Brain pericyte (primary cell): ENCODE results near the gene OXT.
"Not testable (repeated sequence)": the region's sequence is repeated elsewhere in the genome, so short reads cannot be mapped to it uniquely, and the experiment has no call there.

Experiments used
- DNase-seq: peaks from one replicate; pipeline ENCODE4 v3.0.0-alpha.2; 2012; ENCODE audit warnings: low read depth, low spot score

OXT gene

GRCh38 chr20:3071610-3072529 is at the start of gene OXT:
TSS of gene OXT (plus strand) at chr20:3071620. CDS start at chr20:3071656, 36 bp downstream.
- no peak for DNase-seq

GRCh38 chr20:3021777-3022176 is 49.6 kb upstream of the OXT start:
- DNase-seq = no peak

GRCh38 chr20:3022559-3023490 is 48.6 kb upstream of the OXT start:
- DNase-seq = not testable (repeated sequence)

- no peak for DNase-seq
Measured at GRCh38 chr20:3027987-3028386, 43.4 kb upstream of the OXT start.

- no peak for DNase-seq
Measured at GRCh38 chr20:3031524-3032147, 39.8 kb upstream of the OXT start.

GRCh38 chr20:3032624-3033023 is 38.8 kb upstream of the OXT start:
- DNase-seq = no peak

GRCh38 chr20:3037654-3038053 is 33.8 kb upstream of the OXT start:
- no peak for DNase-seq

GRCh38 chr20:3038454-3038853 is 33.0 kb upstream of the OXT start:
- no peak for DNase-seq

GRCh38 chr20:3039426-3039825 is 32.0 kb upstream of the OXT start:
- no peak for DNase-seq

- DNase-seq = no peak
Measured at GRCh38 chr20:3040086-3040485, 31.3 kb upstream of the OXT start.

- no peak for DNase-seq
Measured at GRCh38 chr20:3041854-3042409, 29.5 kb upstream of the OXT start.

GRCh38 chr20:3042625-3043024 is 28.8 kb upstream of the OXT start:
- DNase-seq = no peak

- DNase-seq = no peak
Measured at GRCh38 chr20:3043322-3043721, 28.1 kb upstream of the OXT start, which contains the start of gene GNRH2. TSS of gene GNRH2 (plus strand) at chr20:3043622. CDS start at chr20:3044415, 793 bp downstream.

- no peak for DNase-seq
Measured at GRCh38 chr20:3044336-3044965, 27.0 kb upstream of the OXT start.

GRCh38 chr20:3045042-3045815 is 26.2 kb upstream of the OXT start:
- peak; percentile 60 for DNase-seq

GRCh38 chr20:3045816-3046676 is 25.4 kb upstream of the OXT start, which contains the start of gene MRPS26:
TSS of gene MRPS26 (plus strand) at chr20:3046052. CDS start at chr20:3046069, 17 bp downstream.
- peak; percentile 30 for DNase-seq

- DNase-seq = no peak
Measured at GRCh38 chr20:3046677-3047462, 24.6 kb upstream of the OXT start.
